G401.6 (cell line): ENCODE data around the gene LRWD1.

ENCODE experiments used
- FAIRE-seq: peaks from 2 replicates; lab custom pipeline; 2012; peaks lifted over from hg19 to GRCh38; lab: Jason Lieb, UNC

Gene LRWD1

DNA sequence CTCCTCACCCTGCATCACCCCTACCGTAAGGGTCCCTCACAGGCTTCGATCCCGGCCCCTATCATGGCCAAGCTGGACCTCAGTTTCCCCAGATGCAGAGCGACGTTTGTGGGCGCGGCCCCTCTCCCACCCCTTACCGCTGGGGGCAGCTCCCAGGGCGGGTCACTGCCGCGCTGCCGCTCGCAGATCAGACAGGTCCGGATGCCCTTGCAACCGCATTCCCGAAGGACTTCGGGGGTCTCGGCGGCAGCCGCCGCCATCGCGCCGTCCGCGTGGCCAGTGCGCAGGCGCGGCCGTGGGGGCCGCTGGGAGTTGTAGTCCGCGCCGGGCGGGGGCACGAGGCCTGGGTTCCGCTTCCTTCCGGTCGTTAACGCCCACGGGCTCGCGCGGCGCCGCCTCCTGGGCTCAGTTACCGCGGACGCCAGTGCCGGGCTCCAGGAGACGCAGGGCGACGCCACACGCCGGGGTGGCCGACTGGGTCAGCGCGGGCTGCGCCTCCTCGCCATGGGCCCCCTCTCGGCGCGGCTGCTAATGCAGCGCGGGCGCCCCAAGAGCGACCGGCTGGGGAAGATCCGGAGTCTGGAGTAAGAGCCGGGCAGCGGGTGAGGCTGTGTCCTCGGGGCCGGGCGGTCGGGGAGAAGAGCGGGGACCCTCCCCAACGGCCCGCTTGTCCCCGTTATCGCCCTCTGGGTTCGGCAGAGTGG is at the start of gene LRWD1, which contains the start of gene ALKBH4:
Gene LRWD1 (plus strand): TSS at position 408 of the 704 bp plus-strand sequence. CDS start 97 bp downstream, at position 505.
Gene ALKBH4 (minus strand): TSS at position 287 of the 704 bp plus-strand sequence. CDS start 27 bp downstream, at position 260.
- FAIRE-seq: no peak

GRCh38 chr7:102415685-102416225 is 49.0 kb upstream of the LRWD1 start:
- no peak for FAIRE-seq

DNA sequence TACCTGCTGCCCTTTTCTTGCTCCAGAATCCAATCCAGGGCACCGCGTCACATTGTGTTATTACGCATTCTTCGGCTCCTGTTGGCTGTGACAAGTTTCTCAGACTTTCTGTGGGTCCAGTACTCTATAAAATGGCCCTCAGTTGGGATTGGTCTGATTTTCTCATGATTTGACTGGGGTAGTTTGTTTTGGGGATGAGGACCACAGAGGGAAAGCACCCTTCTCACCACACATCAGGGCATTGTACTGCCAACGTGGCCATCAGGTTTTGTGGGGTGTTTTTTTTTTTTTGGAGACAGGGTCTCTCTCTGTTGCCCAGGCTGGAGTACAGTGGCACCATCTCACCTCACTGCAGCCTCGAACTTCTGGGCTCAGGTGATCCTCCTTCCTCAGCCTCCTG is 48.4 kb upstream of the LRWD1 start:
- FAIRE-seq: no peak

DNA sequence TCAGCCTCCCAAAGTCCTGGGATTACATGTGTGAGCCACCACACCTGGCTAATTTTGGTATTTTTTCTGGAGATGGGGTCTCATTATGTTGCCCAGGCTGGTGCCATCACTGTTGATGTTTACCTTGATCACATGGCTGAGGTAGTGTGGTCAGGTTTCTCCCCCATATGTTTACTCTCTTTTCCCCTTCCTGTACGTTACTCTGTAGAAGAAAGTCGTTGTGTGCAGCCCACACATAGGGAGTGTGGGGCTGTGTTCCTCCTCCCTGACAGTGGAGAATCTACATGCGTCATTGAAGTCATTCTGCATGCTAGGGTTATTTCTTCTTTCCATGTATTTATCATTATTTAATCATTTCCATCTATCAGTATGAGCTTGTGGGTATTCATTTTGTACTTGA is 47.7 kb upstream of the LRWD1 start:
- FAIRE-seq: no peak

GRCh38 chr7:102418592-102418991 is 46.2 kb upstream of the LRWD1 start:
- FAIRE-seq: no peak

DNA sequence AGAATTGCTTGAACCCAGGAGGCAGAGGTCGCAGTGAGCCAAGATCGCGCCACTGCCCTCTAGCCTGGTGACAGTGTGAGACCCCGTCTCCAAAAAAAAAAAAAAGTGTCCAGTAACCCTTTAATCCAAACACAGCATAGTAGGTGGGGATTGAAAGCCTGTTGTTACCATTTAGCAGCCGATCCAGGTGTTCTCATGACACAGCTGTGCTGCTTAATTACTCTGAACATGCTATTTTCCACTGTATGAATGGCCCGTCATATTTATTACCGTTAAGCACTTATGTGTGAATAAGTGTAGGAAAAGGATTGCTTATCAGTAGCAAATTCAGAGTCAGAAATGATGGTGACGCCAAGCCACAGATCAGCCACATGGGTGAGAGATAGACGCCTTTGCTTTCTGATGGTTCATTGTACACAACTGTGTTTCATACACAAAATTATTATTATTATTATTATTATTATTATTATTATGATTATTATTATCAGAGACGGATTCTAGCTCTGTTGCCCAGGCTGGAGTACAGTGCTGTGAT is 43.0 kb upstream of the LRWD1 start:
- FAIRE-seq: no peak

GRCh38 chr7:102424129-102424551 is 40.6 kb upstream of the LRWD1 start:
- no peak for FAIRE-seq

- FAIRE-seq: no peak
These were observed 40.0 kb upstream of the LRWD1 start for GRCh38 chr7:102424787-102425218.

DNA sequence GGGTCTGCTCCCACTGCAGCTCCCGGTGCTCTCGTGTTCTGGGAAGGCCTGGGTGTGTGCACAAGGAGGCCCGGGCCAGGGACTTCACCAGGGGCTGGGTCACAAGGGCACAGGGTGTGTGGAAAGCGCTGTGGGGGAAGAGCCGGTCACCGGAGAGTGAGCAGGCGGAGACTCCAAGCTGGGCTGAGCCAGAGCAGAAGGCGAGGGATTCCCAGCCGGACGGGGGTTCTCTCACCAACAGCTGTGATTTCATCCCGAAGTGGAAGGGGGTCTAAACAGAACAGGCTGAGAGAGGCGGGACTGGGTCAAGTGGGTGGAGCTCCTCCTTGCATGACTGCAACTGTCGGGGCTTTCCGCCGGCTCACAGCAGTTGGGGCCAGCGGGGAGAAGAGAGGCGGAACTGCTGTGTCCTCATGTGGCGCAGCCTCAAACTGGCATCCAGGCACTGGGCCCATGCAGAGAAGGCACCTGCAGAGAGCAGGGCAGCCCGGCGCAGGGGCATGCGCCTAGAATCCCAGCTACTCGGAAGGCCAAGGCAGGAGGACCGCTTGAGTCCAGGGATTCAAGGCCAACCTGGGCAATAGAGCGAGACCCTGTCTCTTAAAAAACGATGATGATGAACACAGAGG is 39.0 kb upstream of the LRWD1 start:
- no peak for FAIRE-seq

GRCh38 chr7:102426268-102427018 is 38.3 kb upstream of the LRWD1 start:
- no peak for FAIRE-seq

- no peak for FAIRE-seq
These were observed 37.8 kb upstream of the LRWD1 start for GRCh38 chr7:102427019-102427405.

DNA sequence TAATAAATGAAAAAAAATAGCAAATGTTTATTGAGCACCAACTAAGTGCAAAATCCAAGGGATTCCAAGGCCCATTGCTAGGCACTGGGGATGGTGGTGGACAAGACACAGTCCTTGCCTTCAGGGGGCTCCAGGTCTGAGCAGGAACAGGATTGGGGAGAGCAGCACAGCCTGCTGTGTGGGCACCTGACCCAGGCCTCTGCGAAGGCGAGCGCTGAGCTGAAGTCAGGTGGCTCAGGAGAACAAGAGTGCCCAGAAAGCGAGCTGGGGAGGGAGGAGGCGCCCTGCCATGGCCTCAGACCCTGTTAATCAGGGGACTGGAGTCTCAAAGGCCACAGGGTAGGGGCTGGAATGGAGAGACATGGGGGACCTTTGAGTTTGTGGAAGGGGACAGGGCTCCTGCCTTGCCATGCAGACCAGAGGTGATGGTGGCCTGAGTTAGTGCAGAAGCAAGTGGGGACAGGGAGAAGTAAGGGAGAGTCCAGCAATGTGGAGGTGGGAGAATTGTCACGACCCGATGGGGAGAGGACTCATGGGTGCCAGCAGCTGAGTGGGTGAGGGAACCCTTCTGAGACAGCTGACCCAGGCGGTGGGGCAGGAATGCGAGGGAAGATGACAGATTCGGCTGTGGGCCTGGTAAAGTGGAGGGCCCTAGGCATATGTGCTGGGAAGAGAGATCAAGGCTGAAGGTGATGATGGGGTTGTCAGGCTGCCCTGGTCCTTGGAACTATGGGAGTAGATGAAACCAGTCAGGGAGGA is 35.5 kb upstream of the LRWD1 start:
- no peak for FAIRE-seq

- FAIRE-seq: no peak
These were observed 33.0 kb upstream of the LRWD1 start for GRCh38 chr7:102431617-102432298.

GRCh38 chr7:102432442-102433218 is 32.2 kb upstream of the LRWD1 start:
- FAIRE-seq: no peak

GRCh38 chr7:102433219-102434038 is 31.4 kb upstream of the LRWD1 start, which contains the start of gene ORAI2:
Gene ORAI2 (plus strand): TSS chr7:102433575. CDS start chr7:102438957, 5,382 bp downstream.
- no peak for FAIRE-seq

GRCh38 chr7:102434039-102434486 is 30.7 kb upstream of the LRWD1 start:
- no peak for FAIRE-seq

DNA sequence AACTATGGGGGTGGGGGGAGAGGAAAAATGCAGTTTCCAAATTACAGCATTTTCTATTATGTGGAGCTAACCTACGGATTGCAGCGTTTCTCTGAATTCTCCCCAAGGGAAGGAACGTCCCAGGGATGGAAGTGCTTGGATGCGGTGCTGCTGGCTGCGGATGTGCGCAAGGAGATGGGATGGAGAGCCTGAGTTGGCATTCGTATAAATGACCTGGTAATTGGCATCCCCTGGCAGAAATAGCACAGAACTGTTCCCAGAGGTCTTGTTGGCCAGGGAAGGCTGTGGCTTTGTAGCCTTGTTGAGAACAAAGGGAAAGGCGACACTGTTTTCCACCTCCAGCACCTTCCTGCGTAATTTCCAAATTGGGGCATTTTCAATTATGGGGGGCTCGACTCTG is 28.7 kb upstream of the LRWD1 start:
- FAIRE-seq: no peak

DNA sequence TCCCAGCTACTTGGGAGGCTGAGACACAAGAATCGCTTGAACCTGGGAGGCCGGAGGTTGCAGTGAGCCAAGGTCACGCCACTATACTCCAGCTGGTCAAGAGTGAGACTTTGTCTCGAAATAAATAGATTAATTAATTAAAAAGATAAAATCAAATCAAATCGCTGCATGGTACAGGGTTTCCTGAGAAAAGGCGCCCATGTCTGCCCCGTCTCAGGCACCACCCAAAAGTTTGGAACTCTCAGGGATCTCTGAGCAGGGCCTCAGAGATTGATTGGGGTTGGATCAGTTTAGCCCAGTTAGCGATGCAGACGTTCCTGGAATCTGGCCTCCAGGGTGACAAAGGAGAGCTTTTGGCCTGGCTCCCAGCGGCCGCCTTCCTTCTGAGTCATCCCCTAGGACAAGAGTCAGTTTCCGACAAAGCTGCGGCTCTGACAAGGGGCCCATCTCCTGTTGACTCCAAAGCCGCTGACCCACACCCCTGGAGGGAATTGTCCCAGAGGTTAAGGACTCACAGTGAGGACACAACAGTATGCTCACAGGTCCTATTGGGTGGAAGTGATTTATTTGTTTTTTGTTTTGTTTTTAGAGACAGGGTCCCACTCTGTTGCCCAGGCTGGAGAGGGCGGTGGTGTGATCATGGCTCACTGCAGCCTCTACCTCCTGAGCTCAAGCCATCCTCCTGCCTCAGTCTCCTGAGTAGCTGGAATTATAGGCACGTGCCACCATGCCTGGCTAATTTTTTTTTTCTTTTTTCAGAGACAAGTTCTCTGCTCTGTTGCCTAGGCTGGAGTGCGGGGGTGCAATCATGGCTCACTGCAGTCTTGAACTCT is 24.6 kb upstream of the LRWD1 start:
- no peak for FAIRE-seq
